HG03439 (cell line): ENCODE results near the gene COA5.

Experiments used
- ATAC-seq: cut with Tn5 transposase; IDR thresholded peaks from one replicate; pipeline ENCODE4 v1.9.1; 2021; ENCODE audit warnings: mild to moderate bottlenecking, moderate library complexity; ENCODE audit not compliant: unreplicated experiment

The COA5 gene

DNA sequence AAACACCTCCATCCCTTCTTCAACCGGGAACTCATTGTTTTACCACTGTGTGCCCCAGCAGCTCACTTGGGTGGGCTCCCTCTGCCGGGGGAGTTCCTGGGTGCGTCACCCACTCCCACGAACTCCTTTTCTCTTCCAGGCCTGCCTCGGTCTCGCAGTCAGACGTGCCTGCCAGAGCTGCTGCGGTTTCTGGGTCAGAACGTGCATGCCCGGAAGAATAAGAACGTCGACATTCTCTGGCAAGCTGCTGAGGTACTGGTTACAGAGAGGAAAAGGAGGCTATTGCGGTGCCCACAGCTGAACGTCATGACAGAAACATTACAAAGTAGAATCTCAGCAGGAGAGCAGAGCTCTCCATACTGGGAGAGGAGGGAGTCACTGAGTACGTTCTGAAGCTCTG, 35.6 kb downstream of the COA5 start:
- ATAC-seq = no peak

DNA sequence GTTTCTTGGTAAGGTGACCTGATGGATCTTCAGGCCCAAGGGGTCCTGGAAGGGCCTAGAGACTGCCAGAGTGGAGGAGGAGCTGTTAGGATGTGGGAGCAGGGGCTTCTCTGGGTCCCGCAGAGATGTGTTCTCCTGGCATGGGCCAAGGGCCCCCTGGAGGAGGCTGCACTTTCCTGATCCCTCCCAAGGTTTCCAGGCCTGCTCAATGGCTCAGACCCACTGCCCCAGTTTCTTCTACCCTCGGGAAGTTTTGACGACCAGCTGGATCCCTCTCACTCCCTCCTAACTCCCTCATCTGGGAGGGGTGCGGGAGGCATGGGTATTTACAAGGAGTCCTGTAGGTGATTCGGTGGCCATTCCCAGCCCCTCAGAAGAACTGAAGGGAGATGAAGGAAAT, 36.1 kb downstream of the COA5 start:
- no peak for ATAC-seq

DNA sequence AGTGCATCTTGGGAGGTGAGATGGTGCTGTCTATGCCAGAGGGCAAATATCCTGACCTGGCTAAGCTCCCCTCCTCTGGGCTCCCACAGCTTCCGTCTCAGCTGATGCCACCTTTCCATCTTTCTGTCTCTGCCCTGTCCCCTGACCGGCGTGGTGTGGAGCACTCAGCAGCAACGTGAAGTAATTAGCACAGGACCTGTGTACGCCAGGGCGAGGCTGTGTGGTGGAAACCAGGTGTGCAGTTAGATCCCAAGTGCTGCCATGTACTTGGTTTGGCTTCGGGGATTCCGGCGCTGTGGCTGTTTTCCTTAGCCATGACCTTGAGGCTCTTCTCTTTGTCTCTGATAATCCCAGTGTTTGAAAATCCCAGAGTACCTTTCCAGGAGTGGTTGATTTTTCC, 36.5 kb downstream of the COA5 start:
- no peak for ATAC-seq

DNA sequence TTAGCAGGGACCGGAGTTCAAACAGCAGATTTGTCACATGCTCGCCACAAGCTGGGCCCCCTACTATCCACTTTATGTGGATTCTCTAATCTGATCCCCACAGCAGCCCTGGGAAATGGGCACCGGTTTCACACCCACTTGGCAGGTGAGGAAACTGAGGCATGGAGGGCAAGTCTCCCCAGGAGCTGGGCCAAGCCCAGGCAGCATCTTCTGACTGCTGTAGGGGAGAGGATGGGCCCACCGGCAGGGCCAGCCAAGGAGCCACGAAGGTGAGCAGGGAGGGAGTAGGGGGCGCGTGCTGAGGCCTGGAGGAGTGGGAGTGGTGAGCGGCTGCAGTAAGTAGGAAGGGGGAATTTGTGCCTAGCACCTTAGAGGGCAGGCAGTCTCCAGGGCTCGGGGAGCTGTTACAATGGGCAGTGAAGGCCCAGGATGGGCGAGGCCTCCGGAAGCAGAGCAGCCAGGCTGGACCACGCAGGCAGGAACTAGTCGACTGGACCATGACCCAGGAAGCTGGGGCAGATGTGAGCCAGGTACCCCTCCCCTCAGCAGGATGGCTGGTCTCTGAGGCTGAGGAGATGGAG, 37.1 kb downstream of the COA5 start:
- ATAC-seq = no peak

DNA sequence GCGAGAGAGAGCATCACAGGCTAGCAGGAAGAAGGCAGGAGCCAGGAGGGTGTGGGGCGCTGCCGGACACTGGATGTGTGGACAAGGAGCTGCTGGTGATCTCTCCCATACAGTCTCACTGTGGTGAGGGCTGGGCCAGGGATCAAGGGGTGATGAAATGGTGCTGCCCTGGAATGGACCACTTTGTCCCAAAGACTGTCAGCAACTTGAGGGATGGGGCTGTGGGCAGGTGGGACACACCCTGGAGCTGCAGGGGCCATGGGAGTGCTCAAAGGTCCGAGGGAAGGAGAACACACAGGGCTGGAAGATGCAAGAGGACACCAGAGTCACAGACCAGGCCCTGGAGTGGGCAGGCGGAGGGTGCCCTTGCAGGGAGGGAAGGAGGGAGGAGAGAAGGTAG, 38.0 kb downstream of the COA5 start:
- no peak for ATAC-seq

DNA sequence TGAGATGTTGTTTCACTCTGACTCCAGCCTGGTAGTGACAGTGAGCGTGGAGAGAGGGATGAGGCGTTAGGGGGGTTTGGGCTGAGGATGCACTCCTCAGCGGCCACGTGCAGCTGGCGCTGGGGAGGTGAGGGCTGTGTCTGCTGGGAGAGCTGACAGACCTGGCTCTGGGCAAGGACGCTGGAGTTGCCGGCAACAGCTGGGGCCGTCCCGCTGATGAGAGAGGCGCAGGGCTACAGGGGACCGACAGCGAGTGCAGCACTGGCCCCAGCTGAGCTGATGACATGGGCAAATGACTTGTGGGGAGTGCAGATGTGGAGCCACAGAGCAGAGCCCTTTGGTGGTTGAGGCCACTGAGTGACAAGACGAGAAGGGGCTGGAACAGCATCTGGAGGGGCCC, 38.4 kb downstream of the COA5 start:
- ATAC-seq = no peak

DNA sequence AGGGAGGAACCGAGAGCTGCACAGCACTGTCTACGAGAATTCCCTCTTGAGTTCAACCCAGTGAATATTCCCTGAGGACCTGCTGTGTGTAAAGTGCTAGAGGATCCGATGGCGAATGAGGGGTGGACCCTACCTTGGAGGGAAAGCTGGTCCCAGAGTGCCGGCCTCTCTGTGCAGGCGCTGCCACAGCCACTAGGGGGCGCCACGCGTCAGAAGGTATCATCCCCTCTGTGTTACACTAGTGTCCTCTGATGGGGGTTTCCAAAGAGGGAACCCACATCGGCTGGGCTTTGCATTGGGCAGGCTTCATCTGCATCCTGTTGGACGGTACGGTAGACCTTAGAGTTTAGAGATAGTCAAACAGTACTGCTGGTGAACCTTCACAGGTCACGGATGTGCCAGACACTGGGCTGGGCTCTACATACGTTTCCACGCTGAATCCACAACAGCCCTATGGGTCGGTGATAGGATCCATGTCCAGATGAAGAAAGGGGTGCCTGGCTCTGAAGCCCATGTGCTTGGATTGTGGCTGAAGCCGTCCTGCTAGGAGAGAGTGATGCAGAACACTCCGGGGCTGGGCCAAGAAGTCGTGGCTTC, 39.0 kb downstream of the COA5 start:
- ATAC-seq = peak; percentile 56

DNA sequence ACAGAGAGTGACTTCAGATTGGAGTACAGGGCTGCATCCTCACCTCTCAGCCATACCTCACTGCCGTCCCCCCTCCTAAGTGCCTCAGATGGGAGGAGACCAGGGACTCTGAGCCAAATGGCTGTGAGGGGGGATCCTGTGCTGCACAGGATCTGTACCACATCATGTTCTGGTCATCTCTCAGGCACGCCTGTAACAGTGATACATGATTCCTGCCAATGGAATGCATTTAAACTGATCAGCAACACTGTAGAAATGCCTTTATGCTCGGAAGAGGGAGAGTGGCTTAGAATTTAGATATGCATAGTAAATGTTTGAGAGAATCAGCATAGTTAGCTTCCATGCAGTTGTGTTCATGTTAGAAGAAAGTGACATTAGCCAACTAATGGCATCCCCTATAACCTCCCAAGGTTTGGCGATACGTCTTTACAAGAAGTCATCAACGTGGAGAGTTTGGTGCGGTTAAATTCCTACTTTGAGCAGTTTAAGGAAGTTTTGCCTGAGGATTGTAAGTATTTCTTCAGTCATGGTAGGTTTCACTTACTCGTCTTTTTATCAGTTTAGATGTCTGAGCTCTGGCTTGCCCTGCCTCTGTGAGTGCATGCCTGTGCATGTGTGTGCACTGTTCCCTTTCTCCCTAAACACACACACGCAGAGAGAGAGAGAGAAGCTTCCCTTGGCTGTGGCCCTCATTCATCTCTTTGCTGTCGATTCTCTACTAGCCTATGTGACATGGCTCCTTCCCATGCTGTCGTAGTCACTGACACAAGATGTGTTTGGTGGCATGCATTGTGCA, 40.0 kb downstream of the COA5 start:
- no peak for ATAC-seq

DNA sequence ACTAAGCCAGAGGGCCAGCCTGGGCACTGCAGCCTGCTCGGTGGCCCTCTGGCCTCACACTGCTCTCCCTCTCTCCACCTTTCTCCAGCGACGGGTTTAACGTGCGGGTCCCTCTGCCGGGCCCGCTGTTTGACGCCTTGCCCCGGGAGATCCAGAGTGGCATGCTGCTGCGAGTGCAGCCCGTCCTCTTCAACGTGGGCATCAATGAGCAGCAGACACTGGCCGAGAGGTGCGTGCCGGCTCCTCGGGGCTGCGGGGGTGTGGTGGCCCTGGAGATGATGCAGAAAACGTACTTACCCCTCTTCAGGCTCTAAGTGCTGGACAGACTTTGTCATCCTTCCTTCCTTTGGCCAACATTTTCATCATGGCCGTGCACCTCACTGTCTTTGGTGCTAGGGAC, 42.4 kb downstream of the COA5 start:
- ATAC-seq = no peak

DNA sequence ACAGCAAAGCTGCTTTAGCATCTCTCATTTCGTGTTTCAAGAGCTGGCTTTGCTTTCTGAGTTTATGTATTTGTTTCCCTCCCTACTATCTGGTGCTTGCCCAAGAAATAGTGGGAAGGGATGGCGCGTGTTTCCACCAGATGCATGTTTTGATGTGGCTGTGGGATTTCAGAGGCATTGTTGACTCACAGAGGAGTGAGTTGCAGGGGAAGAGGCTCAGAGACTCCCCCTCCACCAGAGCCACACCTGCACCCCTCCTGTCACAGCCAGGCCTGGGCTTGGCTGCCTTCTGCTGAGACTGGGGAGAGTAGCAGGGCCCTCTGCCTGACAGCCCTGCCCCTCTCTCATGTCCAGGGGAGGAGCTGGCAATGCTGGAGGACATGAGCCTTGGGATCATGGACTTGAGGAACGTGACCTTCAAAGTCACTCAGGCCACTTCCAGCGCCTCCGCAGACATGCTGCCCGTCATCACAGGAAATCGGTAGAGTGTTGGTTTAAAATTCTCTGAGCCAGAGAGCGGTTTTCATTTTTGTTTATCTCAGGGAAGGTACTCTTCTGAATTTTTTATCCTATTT, 42.9 kb downstream of the COA5 start:
- ATAC-seq = no peak

DNA sequence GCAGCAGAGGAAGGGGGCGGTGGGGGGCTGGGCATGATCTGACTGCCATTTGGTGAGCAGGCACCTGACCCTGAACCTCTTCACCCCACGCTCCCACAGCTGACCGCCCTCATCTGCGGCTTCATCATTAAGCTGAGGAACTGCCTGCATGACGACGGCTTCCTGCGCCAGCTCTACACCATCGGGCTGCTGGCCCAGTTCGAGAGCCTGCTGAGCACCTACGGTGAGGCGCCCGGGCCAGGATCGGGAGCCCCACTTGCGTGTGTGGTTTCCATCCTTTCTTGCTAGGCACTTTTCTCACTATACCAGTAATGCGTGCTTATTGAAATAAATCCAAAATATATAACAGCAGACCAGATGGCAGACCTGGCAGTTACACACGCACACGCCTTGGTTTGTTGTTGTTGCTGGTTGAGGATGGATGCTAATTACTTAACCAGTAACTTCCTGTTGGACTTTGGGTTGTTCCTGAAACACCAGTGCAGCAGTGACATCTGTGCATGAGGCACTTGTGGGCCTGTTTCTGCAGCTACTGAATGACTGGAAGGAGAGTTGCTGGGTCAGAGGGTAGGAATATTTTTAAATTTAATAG, 43.7 kb downstream of the COA5 start:
- no peak for ATAC-seq

DNA sequence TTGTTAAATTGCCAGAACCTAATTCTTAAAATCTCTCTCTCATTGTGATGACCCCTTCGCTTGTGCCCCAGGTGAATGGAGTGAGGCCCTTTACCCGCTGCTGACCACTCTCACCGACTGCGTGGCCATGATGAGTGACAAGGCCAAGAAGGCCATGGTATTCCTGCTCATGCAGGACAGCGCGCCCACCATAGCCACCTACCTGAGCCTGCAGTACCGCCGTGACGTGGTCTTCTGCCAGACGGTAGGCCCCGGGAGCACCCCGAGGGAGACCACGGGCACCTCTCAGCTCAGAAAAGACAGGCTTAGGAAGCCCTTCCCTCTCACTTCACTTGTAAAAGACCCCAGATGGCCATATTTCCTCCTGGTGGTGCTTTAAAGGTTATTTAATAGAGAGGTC, 44.9 kb downstream of the COA5 start:
- ATAC-seq = no peak

DNA sequence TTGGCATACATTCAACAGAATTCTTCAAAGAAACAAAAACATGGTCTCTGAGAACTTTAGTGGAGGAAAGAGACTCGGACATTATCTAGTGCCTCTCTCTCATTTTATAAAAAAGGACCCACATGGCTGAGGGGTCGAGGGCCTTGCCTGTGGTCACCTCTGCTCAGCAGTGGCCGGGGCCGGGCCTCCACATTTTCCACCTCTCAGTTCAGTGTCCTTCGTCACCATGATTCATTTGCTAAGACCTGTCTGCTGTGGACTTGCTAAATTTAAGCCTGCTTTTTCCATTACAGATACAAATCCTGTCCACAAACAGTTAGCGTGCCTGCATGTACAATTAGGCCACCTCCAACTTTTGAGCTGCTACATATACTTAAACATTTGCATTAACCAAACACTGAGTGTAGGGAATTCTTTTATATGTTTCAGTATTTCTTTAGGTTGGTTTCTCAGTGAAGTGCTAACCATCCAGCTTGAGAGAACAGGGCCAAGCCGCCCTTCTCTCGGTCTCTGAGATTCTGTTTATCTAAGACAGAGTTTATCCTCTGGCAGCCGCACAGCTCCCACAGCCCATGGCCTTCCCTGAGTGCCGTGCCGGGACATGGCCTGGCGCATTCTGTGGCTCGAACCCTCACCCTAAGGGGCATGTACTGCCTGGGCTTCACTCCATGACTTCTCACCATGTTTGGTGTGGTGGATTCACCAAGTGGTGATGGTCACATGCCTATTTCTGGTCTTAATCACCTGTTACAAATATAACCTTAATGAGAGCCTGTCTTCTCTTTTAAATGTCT, 46.2 kb downstream of the COA5 start:
- no peak for ATAC-seq

DNA sequence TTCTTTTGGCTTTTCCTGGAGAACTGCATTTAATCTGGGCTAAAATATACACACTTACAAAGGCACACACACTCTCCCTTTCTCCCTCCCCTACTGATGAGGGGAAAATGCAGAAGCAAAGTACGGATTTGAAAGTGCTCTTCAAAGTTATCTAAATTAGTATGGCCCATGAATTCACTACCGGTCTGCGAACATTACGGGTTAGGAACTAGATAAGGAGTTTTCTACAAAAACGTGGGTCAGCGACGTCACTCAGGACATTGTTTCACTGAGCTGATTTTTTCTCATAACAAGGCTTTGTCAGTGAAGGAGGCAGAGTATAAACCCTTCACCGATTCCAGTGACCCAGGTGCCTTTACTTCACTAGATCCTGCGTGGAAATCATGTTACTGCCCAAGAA, 47.3 kb downstream of the COA5 start:
- ATAC-seq = no peak

DNA sequence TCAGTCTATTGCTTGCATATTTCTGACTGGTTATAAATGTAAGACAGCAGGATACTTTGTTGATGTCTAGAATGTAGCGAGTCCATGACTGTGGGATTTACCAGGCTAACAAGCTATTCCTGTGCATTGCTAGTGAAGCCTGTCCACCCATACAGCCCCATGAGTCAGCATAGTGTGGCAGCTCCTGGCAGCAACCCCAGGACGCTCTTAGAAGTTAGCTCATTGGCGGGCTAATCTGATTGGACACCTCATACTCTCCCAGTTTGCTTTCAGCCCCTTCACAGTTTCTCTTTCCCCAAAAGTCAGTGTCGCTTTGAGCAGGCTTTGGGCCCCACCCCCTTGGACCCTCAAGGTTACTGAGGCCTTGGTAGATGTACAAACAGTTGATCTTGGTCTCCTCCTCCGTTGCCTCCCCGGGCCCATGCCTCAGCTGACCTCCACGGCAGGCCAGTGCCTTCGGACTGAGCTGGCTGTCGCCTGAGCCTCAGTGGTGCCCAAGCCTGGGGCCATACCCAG, 48.0 kb downstream of the COA5 start:
- no peak for ATAC-seq

DNA sequence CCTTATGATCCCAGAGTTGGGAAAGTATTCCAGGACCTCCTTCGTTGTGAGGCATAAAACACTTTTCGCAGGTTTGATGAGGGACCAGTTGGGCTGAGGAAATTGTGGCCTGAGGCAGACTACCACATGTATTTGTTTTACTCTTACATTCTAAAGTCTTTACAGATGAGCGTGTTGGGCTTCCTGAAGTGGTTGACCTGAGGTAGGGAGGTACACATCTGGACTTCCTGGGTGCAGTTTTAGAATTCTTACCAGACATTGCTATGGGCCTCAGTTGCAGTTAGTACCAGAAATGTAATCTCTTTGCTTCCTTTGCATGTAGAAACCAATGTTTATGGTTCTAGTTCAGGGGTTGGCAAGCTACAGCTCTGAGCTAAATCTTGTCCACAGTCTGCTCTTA, 48.7 kb downstream of the COA5 start:
- ATAC-seq = no peak

DNA sequence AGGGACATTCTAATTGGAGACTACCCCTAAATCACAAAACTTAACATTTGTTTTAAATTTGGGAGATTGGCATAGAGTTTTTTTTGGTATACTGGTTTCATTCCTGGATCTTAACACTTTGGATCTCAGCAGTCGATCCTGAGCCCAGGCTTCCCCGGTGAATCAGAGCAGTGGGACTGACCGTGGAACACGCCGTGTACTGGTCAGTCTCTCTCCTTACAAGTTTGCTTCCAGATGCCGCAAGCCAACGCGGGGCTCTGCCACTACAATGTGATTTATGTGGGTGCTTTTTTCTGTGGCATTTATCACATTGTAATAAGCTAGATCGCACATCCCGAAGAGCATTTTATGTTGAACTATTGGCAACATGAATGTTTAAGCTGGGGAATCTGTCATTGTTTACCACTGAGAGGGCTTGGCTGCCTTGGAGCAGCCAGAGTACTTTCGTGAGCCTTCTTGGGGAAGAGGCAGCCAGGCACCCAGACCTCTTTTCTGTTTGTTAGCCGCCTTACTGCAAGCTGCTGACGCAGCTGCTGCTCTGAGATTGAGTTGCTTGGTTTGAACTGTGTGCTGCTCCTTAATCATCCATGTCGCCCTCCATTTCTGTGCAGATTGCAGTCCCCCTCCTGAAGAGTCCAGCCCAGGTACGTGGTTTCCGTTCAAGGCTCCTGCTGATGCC, 49.3 kb downstream of the COA5 start:
- no peak for ATAC-seq

DNA sequence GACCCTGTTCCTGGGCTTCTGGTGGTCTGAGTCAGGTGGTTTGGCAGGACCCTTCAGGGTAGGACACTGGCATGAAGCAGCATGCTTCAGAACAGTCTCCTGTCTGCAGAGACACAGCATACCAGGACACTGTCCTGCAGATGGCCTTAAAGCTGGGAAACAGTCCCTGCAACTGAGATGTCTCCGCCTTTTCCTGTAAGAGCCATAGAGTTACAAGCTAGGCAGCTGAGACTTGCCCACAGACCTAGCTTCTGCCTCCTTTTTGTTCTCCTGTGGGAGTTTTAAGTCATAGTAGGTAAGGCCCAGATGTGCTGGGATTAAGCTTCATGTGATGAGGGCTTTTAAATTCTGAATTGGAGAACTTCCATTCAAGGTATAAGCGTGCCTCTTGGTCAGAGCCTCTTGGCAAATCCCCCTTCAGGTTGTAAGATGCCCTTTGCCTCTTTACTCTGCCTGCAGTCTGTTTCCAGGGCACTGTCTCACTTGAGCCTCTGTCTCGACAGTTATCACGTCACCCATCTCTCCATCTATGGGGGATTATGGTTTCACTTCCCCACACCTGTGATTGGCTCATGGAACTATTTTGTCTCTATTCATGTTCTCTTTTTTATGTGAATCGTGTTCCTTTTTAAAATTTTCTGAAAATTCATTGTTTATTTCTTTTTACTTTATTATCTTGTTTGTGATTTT, 51.8 kb downstream of the COA5 start:
- ATAC-seq = no peak

DNA sequence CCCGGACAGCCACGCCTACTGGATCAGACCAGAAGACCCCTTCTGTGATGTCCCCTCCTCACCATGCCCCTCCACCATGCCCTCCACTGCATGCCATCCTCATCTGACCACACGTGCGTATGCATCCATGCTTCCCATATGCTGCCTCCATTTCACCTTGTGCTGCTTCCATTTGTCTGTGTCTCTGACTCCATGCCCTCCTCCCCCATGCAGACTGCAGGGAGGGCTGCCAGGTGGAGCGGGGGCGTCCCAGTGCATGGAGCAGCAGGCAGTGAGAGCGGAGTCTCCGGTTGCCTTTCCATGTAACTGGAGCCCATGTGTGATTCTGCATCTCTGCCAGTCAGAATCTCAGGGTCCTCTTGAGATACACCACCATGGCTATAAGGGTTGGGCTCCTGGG, 52.6 kb downstream of the COA5 start:
- no peak for ATAC-seq
